HG03045 (cell line): Measurements from ENCODE around the gene FERMT2.
"Not testable (repeated sequence)": the region's sequence is repeated elsewhere in the genome, so short reads cannot be mapped to it uniquely, and the experiment has no call there.

Experiments
- ATAC-seq: cut with Tn5 transposase; IDR thresholded peaks from one replicate; pipeline ENCODE4 v1.9.1; 2021; ENCODE audit warnings: mild to moderate bottlenecking, moderate library complexity; ENCODE audit not compliant: unreplicated experiment

FERMT2 gene

DNA sequence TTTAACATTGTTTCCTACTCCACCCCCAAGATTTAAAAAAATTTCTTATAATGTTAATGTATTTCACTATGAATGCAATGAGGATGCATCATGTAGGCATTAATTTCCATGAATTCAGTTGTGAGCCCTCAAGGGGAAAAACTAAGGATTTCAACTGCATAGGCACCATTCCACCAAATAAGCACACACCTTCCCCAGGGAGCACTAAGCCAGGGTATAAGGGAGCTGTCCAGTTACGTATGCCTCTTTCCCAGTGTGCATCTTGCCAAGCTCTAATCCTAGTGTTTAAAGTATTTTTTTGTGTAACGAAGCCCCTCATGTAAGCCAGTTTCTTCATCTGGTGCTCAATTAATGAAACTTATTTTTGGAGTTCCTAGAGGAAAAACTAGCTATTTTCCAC, 6.6 kb downstream of the FERMT2 start:
- ATAC-seq = no peak

DNA sequence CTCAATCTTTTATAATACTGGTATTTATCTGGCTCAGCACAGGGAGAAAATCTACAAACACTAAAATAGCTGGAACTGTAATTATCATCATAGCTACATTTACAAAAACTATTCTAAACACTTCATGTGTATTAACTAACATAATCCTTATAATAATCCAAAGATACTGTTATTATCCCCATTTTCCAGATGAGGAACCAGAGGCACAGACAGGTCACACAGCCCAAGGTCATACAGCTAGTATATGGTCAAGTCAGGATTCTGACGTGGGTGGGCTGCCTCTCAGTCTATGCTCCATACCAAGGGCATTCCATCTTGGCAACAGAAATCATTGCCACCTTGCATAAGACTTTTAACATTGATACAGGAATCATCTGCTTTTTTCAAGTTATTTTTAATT, 11.4 kb downstream of the FERMT2 start:
- no peak for ATAC-seq

- no peak for ATAC-seq
Observed at GRCh38 chr14:52937869-52938268, 13.0 kb downstream of the FERMT2 start.

DNA sequence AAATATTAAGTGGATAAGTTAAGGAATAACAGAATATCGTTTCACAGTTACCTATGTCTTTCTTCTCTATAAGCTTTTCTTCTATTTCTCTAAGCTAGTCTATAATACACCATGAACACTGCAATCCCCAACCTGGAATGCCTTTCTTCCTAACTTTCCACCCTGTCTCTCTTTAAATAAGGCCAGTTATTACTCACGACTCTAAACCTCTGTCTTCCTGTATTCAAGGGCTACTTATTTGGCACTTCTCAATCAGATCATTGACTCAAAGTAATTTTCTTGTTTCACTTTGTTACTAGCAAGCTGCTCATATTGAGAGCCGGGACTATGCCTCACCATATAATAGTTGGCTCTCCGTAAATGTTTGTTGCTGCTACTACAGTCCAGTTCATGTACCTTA, 13.5 kb downstream of the FERMT2 start:
- ATAC-seq = no peak

DNA sequence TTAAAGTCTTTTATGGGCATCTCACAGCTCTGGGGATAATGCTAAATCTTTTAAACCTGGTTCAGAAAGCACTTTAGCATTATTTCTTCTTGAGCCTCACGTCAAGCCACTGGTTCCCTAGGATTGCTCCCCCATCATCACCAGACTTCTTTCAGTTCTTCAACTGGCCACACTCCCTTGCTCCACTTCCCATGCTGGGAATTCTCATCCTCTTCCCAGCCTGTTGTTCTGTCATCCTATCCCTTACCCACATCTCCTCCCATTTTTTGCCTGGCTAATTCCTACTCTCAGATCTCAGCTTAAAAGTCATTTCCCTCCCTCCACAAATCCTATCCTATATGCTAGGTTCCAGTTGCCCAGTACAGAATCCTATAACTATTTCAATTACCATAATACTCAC, 14.4 kb downstream of the FERMT2 start:
- ATAC-seq = no peak

GRCh38 chr14:52935833-52936232, 15.0 kb downstream of the FERMT2 start:
- ATAC-seq = no peak

DNA sequence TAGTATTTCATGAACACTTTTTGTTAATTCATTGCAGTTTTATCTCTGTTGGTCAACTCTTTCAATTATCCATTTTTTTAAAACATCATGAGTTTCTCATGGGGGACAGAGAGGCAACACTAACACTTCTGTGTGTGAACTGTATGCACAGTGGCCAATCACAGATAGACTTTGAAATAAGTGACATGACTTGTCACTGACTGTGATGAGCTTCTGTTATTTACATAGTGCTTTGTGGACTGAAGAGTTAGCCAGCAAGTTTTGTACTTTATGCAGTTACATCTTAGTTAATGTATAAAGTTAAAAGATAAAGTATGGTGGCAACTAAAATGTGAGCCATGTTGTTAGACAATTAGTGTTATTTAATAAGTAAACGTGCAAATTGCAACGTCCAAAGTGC, 16.1 kb downstream of the FERMT2 start:
- no peak for ATAC-seq

GRCh38 chr14:52929192-52929807, 21.6 kb downstream of the FERMT2 start:
- ATAC-seq = no peak

DNA sequence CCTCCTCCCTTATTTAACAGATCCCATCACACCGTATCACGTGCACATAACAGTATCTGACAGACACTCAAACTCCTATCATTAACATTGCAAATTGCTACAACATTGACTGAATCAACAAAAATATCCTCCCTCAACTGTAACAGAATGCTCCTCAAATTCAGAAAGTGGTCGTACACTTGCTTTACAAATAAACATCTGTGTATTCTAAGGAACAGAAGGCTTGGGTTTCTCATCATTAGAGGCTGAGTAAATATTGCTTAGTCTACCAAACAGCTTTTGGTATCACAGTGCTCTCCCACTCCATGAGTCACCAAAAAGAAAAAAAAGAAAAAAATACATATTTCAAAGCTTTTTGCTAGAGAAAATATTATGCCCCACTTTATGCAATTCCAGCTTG, 23.9 kb downstream of the FERMT2 start:
- ATAC-seq = no peak

DNA sequence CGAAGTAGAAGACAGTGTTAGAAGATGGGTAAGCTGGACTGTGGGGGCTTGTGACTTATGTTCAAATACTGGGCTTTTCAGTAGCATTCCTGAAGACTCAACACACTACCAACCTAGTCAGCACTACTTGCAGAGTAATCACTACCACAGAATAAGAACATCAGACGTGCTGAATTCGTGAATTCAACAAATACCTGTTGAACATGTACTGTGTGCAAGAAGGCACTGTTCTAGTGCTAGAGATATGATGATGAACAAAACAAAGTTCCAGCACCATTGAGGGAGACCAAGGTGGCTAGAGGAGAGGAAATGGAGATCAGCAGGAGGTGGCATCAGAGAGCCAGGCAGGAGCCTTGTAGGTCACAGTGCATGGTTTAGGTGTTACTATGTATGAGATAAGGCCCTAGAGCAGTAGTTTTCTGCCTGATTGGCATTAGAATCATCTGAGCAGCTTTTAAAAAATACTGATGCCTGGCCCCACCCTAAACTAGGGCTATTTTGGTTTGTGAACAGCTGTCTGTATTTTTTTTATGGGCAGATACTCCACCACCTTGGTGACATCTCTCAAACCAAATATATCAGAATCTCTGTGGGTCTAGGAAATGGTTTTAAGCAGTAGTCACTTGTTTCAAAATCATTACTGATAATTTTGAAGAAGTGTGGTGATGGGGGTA, 26.8 kb downstream of the FERMT2 start:
- ATAC-seq = no peak

GRCh38 chr14:52922656-52923055, 28.2 kb downstream of the FERMT2 start:
- no peak for ATAC-seq

DNA sequence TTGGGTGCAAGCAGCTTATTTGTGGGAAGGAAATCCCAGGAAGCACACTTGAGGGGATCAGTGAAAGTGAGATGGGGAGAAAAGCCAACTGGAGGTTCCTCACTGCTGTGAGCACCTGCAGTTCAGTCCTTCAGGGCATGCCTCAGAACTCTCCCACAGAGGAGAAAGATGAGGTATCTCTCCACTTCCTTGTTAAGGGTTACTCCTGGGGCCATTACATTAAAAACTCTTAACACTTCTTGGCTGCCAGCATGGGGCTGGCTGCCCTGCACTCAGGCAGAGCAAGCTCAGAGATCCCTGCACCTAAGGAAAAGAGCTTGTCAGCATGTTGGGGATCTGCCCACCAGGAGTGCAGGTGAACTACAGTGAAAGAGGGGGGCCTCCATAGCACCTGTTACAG, 28.8 kb downstream of the FERMT2 start:
- no peak for ATAC-seq

DNA sequence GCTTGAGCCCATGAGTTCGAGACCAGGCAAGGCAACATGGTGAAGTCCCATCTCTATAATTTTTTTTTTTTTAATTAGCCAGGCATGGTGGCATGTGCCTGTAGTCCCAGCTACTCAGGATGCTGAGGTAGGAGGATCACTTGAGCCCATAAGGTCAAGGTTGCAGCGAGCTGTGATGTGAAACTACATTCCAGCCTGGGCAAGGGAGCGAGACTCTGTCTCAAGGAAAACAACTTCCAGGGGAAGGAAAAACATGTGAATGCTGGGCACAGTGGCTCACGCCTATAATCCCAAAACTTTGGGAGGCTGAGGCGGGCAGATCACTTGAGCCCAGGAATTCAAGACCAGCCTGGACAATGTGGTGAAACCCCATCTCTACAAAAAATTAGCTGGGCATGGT, 30.4 kb downstream of the FERMT2 start:
- not testable (repeated sequence) for ATAC-seq

- no peak for ATAC-seq
Observed at GRCh38 chr14:52919971-52920370, 30.9 kb downstream of the FERMT2 start.

GRCh38 chr14:52918486-52918885, 32.4 kb downstream of the FERMT2 start:
- no peak for ATAC-seq

DNA sequence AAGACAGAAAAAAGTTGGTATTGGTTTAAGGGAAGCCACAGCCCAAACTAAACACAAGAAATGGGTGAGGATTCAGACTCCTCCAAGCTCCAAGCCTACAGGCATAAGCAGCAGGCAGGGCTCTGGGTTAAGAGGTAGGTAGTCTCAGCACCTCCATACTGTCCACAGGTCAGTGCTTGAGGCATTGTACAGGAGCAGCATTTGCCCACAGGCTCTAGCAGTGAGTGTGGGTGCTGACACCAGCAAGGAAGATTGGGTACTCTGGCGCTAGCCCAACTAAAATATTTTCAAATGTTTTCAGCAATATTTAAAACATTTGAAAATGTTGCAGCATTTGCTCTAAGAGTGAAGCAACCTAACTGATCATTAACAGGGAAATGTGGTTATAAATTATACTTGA, 33.1 kb downstream of the FERMT2 start:
- no peak for ATAC-seq

DNA sequence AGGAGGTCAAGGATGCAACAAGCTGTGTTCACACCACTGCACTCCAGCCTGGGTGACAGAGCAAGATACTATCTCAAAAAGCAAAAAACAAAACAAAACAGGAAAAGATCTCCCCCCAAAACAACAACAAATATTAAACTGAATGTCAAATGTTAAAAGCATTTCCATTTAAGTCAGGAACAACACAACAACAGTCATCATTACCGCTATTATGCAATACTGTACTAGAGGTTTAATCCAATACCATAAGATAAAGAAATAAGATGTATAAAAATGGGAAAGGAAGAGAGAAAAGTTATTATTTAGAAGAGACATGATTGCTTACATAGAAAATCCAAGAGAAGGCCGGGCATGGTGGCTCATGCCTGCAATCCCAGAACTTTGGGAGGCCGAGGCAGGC, 36.6 kb downstream of the FERMT2 start:
- ATAC-seq = no peak

DNA sequence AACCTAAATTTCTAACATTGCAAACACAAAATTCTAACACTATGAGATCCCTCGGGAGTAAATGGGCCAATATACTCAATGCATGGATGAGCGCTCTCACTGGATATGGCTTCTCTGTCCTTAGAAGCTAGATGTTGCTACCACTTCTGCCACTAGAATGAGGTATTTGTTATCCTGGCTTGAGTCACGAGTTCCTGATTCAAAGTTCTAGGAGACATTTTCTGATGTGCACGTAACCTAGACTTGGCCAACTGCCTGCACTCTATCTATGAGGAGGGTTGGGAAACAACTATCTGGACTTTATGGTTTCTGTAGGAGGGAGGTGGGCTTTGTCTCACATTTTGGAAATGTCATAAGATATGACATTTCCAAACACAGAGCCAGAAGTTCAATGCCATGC, 37.6 kb downstream of the FERMT2 start:
- no peak for ATAC-seq

GRCh38 chr14:52911904-52912303, 38.9 kb downstream of the FERMT2 start:
- ATAC-seq = no peak

DNA sequence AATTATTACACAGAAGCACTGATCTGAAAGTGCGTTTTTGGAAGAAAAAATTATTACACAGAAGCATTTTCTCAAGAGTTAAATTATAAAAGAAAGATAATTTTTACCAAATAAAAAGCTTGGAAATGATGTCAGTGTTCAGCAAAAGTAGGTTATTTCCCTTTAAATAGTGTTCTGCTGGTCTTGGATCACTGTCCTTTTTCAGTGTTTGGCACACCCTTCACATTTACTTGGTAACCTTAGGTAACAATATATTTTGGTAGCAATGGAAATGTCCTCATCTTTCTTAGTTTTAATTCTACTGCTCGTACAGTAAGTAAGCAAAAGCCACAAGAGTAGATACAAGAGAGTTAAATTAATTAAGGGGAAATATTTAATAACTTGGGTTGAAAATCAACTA, 40.3 kb downstream of the FERMT2 start:
- ATAC-seq = no peak

DNA sequence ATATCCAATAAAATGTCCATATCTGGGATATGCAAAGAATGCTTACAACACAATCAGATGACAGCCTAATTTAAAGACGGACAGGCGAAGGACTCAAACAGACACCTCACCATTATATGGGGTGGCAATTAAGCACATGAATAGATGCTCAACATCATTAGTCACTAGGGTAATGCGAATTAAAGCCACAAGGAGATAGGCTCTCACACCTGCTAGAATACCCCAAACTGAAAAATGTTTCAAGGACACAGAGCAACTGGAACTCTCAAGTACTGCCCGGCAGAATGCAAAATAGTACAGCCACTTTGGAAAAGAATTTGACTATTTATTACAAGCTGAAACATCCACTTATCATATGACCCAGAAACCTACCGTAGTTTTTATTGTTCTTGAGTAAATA, 42.9 kb downstream of the FERMT2 start:
- ATAC-seq = no peak

DNA sequence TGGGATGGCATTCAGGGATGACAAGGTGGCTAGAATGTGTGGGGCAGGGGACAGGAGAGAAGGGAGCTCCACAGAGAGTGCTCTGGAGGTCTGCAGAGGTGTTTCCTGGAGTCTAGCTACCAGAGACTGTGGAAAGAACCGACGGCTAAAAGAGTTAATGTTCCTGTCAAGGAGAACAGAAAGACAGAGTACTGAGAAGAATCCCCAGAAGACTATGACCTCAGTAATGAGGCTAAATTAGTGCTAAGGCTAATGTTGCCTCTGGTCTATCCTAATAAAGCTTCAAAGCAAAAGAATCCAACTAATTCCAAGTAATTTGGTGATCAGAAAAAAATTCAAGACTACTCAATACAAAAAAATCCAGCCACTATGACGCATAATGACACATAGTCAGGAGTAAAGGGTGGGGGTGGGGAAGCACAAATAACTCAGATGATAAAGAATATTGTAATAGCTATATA, 44.7 kb downstream of the FERMT2 start:
- ATAC-seq = no peak
